K562 (cell line): Measurements from ENCODE around the gene CEP350. TPM values are rescaled to one million over a fixed set of nuclear protein-coding genes. Genes with fewer than 3 reads are reported as not detected.

ENCODE experiments used
- AFF1 ChIP-seq, 2 experiments: fragments of 450-650 bp; IDR thresholded peaks; 2 replicates each; pipeline ENCODE4 v1.6.1; 2018; ENCODE audit warnings: mild to moderate bottlenecking in 2 of 2, low read depth in 1 of 2; ENCODE audit not compliant: partially characterized antibody in 2 of 2
- ATF1 ChIP-seq, 2 experiments: fragments of 450-650 bp in 1 of 2; IDR thresholded peaks; 2 replicates each; pipeline ENCODE4 v1.6.1; 2016; ENCODE audit warnings: missing compliant biosample characterization in 1 of 2, missing genetic modification characterization in 1 of 2
- CREBBP ChIP-seq: IDR thresholded peaks from one replicate; pipeline ENCODE4 v1.6.1; 2012; ENCODE audit warnings: low read depth, mild to moderate bottlenecking, control low read depth, inconsistent platforms, low read length
- EGR1 ChIP-seq: fragments of 450-650 bp; conservative IDR thresholded peaks from 2 replicates; pipeline ENCODE4 v1.6.1; 2017; ENCODE audit warnings: mild to moderate bottlenecking
- ELK1 ChIP-seq: sonication (generic); formaldehyde crosslinking; IDR thresholded peaks from 2 replicates; pipeline ENCODE4 v1.8.1; 2022; ENCODE audit warnings: missing genetic modification reagents
- ESRRB ChIP-seq: fragments of 250-450 bp; sonication (Bioruptor Pico); IDR thresholded peaks from 2 replicates; pipeline ENCODE4 v1.5.0; 2020; ENCODE audit warnings: mild to moderate bottlenecking, moderate library complexity, borderline replicate concordance
- GABPA ChIP-seq: fragments of 200-800 bp; sonication (Bioruptor generic); conservative IDR thresholded peaks from 2 replicates; pipeline ENCODE4 v1.6.1; 2016; ENCODE audit warnings: low read depth, missing genetic modification characterization, missing compliant biosample characterization
- NR2C2 ChIP-seq, 2 experiments: fragments of 200-800 bp in 1 of 2; sonication (Bioruptor generic) in 1 of 2; sonication (generic) in 1 of 2; formaldehyde crosslinking in 1 of 2; IDR thresholded peaks; 2 replicates each; pipeline versions ENCODE4 v1.6.1 to v1.8.0; 2016 to 2022; ENCODE audit warnings: mild to moderate bottlenecking in 1 of 2, missing compliant biosample characterization in 1 of 2, missing genetic modification characterization in 1 of 2, missing genetic modification reagents in 1 of 2
- PML ChIP-seq: IDR thresholded peaks from 2 replicates; pipeline ENCODE4 v1.6.1; 2012; ENCODE audit warnings: low read length, inconsistent platforms
- POLR3G ChIP-seq: IDR thresholded peaks from 2 replicates; pipeline ENCODE4 v1.6.1; 2011; ENCODE audit not compliant: insufficient read length, insufficient replicate concordance; ENCODE audit errors: extremely low read depth
- RBBP5 ChIP-seq: fragments of 200-600 bp; sonication (generic); IDR thresholded peaks from 2 replicates; pipeline ENCODE4 v1.6.1; 2012; ENCODE audit warnings: borderline replicate concordance, mild to moderate bottlenecking, low read length, control low read depth, inconsistent platforms; ENCODE audit not compliant: insufficient read depth, poor library complexity, severe bottlenecking
- RBFOX2 ChIP-seq: fragments of 200-400 bp; formaldehyde crosslinking; IDR thresholded peaks from 2 replicates; pipeline ENCODE4 v1.6.1; 2017; ENCODE audit warnings: low read depth, mild to moderate bottlenecking, low read length, moderate library complexity
- RNF2 ChIP-seq: sonication (generic); IDR thresholded peaks from 2 replicates; pipeline ENCODE4 v1.6.1; 2016
- SRSF9 ChIP-seq: fragments of 200-400 bp; formaldehyde crosslinking; IDR thresholded peaks from 2 replicates; pipeline ENCODE4 v1.6.1; 2017; ENCODE audit warnings: low read depth, low read length, borderline replicate concordance
- ZBTB5 ChIP-seq: fragments of 450-650 bp; IDR thresholded peaks from 2 replicates; pipeline ENCODE4 v1.6.1; 2017; ENCODE audit warnings: antibody characterized with exemption
- ZC3H11A ChIP-seq: IDR thresholded peaks from 2 replicates; pipeline ENCODE4 v1.6.1; 2012; ENCODE audit warnings: low read depth, low read length, improper control_type of control experiment
- ZNF395 ChIP-seq: fragments of 200-800 bp; sonication (Bioruptor generic); IDR thresholded peaks from 2 replicates; pipeline ENCODE4 v1.6.1; 2017; ENCODE audit warnings: missing genetic modification characterization, missing compliant biosample characterization
- polyA plus RNA-seq, 8 experiments: library from polyadenylated mRNA; depleted of rRNA in 4 of 8; stranded (reverse) in 5 of 8; unstranded in 3 of 8; fragments of >200 nt; fragmentation: Nextera tagmentation in 2 of 8; fragmentation: Illumina TruSeq in 1 of 8; extraction: Ambion mirVana in 2 of 8; extraction: Trizol in 1 of 8; gene quantifications; 2 replicates each; pipeline versions ENCODE4 v1.2.1 to v1.2.3, GENCODE V29; 2011 to 2014; ENCODE audit warnings: inconsistent platforms in 1 of 8, missing spikeins in 1 of 8
- total RNA-seq, 7 experiments: library from RNA; depleted of rRNA in 6 of 7; stranded (reverse); fragments of >200 nt in 6 of 7; fragmentation: Illumina TruSeq in 2 of 7; extraction: Trizol in 2 of 7; gene quantifications; 2 replicates each; pipeline versions ENCODE4 v1.2.1 to v1.2.3, GENCODE V29; 2011 to 2021; ENCODE audit warnings: low replicate concordance in 1 of 7

The CEP350 gene
- total and polyA plus RNA-seq, 9 of the 15 experiments (the other 6 are each of a cell fraction or from before 2014, with no cell fraction given): 8.3 to 64.3 (median 28.0) TPM

- TF ChIP-seq AFF1 (IDR thresholded peaks at IDR 0.05; ENCODE audit: low read depth in 1 of 2, partially characterized antibody in 2 of 2) (no peak), RBBP5 (peak; percentile 93), RBFOX2 (peak; percentile 91), POLR3G (no peak), ZNF395 (peak; percentile 71; the same call in 1 of the 2 replicates), CREBBP (no peak), ZBTB5 (no peak), RNF2 (peak; percentile 54; the same call in 1 of the 2 replicates), EGR1 (peak; percentile 71), PML (peak; percentile 42; the same call in 1 of the 2 replicates), ZC3H11A (no peak), GABPA (tag) (peak; percentile 81), ELK1 (CRISPR knock-in tag) (0 out of 2 replicates have a peak, but pooled peaks have one; percentile 80), NR2C2 (CRISPR knock-in tag; IDR thresholded peaks at IDR 0.05) (peak; percentile 84; the same call in 1 of the 2 replicates), NR2C2 (tag; IDR thresholded peaks at IDR 0.05) (peak; percentile 79), SRSF9 (no peak), ESRRB (CRISPR knock-in tag) (no peak), ATF1 (CRISPR knock-in tag; IDR thresholded peaks at IDR 0.05) (no peak), ATF1 (tag; IDR thresholded peaks at IDR 0.05) (peak; percentile 40; the same call in 1 of the 2 replicates)
Measured at GRCh38 chr1:180154325-180155181, 199.9 kb downstream of the CEP350 start, which contains the start of gene QSOX1 (continued).
